Measurements from ENCODE around the gene ELMO2.
"Not testable (repeated sequence)": the region's sequence is repeated elsewhere in the genome, so short reads cannot be mapped to it uniquely, and the experiment has no call there.

Gene ELMO2

DNA sequence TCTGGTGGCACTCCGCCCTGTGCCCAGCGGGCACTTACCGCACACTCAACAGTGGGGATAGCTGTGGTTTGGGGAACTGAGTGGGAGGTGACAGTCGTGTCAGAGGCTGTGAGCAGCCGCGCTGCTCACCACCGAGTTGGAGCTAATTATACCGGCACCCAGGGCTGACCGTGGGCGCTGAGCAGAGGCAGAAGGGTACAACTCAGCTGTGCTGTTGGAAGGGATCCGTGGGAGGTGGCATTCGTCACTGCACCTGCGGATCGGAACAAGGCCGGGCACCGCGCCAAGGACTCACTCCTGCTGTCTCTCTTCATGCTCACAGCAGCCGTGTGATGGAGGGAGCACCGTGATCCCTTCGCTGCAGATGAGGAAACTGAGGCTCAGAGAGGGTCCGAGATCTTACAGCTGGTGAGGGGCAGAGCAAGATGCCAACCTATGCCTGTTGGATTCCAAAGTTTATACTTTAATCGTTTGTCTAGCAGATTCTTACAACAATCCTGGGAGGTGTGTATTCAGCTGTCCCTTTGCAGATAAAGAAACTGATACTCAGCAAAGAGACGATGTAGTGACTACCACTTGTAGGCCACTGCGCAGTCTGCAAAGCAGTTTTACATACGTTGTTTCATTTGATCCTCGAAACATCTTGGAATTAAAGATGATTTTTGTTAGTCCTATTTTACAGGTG, 713 bp upstream of the ELMO2 start:
- peak; percentile 78 for DNase-seq (ENCODE audit: low spot score)

DNA sequence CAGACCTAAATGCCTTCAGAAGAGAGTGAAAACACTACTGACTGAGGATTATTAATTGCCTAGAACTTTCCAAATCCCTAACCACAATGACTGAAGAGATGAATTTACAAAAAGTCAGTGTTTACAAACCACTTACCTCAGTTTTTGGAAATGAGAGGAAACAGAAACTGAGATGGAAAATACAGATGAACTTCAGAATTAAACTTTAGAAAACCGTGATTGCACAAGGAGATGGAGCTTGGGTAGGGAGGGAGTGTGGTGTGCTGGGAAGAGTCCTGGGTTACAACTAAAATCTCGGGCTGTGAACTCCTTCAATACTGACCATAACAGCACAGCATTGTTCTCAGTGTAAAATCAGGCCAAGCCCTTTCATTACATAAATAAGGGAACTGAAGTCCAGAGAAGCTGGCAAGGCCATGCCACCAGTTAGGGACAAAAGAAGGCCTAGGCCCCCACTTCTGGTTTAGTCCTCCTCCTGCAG, 4.0 kb downstream of the ELMO2 start:
- DNase-seq (ENCODE audit: low spot score): no peak

DNA sequence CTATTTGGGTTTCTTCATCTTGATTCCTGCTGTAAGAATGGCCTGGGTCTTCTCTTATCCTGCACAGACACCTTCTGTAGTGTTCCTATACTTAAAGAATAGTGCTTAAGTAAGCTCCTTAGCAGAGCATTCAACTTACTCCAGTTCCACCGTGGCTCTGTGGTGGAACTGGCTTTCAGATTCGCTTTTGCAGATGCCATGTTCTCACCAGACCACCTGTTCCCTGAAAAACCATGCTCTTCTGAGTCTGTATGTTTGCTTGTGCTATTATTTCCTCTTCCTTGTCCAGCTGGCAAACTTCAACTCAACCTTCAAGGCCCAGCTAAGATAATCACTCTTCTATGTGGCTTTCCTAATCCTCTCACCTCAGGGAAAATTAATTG, 4.9 kb downstream of the ELMO2 start:
- no peak for DNase-seq (ENCODE audit: low spot score)

DNA sequence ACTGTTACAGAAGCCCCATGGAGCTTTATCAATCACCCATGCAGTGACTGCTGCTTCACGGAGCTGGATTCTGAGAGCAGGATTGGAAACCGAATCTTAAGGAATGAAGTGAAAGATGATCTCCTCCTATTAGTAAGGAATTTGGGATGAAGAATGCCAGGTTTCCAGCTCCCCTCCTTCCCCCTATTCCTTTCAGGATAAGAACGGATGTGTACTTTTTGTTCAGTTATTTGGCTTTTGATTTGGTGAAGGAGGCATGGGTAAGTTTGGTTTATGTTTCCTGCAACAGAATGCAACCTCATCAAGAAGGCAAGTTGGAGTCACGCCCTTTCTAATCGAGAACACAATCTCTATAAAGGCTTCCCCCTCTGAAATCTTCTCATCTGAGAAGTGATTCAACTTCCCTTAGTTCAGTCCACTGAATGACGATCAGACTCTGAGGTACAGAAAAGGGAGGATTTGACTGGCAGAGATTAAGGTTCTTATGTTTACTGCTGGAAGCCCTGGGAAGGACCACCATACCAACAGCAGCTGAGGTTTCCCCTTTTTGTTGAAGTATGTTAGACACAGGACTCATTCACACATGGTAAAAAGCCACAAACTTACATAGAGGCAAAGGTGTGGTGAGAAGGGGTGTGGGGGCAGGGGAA, 5.5 kb downstream of the ELMO2 start:
- DNase-seq (ENCODE audit: low spot score): no peak

DNA sequence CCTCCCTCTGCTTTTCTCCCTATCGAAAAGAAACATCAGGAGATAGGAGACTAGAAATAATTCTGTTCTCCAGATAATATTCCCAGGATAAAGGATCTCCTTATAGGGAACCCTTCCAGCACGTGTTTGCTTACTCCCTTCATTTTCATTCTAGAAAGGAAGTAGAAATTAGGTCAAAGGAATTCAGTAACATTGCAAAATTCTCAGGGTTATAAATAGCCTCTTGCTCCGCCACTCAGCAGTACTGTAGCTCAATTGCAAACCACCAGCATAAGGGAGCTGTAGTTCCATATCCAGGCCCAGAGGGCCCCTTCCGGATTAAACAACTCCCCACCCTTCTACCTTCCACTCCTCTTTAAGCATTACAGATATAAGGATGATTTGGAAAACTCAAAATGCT, 6.2 kb downstream of the ELMO2 start:
- DNase-seq (ENCODE audit: low spot score): peak; percentile 77

DNA sequence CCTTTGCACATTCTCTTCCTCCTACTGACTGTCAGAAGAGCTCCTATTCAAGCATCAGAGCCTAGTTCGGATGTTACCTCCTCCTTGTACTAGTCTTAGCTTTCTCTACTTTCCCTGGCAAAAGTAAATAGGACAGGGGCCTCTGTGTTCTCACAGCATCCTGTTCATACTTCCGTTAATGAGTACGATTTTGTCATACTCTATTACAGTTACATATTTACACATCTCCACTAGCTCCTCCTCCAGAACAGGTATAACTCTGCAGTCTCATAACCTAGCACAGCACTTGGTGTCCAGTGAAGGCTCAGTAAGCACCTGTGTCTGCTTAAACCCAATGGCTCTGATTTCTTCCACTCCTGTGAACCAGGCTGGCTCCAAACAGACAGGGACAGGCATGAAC, 7.0 kb downstream of the ELMO2 start:
- DNase-seq (ENCODE audit: low spot score): no peak

DNA sequence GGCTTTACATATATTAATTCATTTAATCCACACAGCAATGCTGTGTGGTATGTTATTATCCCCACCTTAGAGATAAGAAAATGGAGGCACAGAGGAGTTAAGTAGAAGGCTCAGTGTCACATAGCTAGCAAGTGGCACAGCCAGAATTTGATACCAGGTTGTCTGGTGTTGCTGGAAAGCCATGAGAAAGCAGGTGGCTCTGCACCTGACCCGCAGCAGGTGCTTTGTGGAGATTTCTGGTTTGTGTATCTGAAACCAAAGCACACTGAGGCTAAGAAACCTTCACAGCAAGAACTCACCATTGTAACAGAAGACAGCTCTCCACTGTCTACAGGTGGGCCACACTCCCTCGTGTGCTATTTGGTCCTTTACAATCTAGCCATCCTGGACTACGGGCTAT, 7.5 kb downstream of the ELMO2 start:
- DNase-seq (ENCODE audit: low spot score): peak; percentile 69

DNA sequence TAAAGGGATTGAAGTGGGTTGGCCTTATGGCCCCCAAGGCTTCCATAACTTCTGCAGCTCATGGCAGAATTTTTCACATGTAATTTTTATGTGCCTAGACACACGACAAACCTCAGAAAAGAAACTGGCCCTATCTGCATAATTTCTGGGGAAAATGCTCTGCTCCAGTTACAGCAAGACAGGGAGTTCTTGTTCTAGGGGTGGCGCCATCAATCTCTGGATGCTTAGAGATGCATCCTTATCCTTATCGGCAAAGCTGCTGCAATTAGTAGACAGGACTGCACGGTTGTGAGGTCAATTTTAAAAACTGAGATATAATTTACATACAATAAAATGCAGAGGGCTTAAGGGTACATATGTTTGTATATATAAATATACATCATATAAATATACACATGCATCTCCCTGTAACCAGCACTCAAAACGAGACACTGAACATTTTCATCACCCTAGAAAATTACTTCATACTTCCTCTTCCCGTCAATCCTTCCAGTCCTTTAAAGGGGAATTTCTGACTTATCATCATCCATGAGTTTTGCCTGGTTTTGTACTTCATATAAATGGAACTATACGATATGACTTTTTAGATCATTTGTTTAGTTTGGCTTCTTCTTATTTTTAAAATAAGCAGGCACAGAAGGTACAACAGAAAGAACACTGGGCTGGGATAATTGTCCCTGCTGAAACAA, 10.2 kb downstream of the ELMO2 start:
- no peak for DNase-seq (ENCODE audit: low spot score)

DNA sequence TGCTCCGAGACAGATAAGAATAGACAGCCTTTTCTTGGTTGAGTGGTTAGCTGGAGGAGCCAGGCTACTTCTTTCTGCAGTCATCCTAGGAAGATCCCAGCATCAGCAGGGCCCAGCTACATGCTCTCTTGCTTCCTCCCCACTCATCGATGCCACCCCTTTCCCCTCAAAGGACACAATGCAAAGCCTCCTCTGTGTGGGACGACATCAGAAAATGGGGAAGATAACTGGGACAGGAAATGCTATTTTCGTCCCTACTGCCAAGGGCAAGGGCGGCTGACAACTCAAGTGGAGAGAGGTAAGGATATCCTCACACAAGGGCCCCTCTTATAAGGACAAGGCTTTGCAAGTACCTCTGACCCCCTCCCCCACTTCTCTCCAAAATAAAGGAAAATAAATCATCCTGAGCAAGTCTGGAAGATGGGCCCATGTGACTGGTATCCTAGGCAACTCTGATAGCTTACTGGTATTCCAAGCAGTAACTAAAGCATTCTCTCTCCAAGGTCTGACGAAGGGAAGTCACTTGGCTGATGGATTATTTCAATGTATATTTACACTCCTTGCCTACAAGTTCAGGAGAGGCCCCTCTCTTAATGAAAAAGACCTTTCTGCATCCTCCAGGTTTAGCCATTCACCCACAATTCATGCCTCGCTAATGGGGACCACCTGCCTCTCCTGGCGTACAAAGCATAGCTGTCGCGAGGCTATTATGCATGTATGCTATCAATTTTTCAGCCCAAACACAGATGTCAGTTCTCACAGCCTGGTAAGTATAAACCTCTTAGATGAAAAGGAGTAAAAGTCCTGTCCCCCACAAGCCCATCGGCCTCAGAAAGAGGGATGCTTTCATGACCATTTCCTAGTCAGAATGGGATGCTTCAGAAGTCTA, 11.3 kb downstream of the ELMO2 start:
- DNase-seq (ENCODE audit: low spot score): no peak

DNA sequence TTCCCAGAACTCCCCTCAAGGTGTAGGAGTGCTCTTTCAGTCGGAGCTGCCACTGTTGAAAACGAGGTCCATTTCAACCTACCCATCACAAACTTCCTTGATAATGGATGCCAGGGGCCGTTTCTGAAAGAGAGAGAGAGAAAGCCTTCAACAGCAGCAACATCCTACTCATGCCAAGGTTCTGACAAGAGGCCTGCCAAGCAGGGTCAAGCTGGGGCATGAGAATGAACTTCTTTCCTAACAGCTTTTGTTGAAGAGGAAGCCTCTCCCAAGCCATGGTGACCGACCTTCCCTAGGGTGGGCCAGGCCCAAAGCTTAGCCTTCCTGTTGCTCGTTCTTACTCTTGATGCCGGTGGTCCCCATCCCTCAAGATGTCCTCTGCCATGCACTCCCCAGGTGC, 12.4 kb downstream of the ELMO2 start:
- no peak for DNase-seq (ENCODE audit: low spot score)

DNA sequence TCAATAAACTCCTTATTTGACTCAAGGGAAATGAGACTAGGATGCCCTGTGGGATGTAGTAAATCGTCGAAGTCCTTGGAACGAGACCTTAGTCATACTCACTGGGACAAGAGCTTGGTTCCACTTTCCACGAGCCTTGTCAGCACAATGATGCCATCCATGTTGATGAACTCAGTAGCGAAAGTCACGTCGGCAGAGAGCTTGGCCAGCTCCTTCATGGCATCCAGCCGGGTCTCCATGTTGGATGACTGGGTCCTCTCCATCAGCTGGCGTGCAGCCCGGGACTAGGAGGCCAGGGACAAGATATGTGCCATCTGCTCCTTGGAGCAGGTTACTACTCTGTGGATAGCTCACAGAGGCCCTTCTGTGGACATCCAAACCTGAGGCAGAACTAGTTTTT, 17.5 kb downstream of the ELMO2 start:
- peak; percentile 97 for DNase-seq (ENCODE audit: low spot score)

DNA sequence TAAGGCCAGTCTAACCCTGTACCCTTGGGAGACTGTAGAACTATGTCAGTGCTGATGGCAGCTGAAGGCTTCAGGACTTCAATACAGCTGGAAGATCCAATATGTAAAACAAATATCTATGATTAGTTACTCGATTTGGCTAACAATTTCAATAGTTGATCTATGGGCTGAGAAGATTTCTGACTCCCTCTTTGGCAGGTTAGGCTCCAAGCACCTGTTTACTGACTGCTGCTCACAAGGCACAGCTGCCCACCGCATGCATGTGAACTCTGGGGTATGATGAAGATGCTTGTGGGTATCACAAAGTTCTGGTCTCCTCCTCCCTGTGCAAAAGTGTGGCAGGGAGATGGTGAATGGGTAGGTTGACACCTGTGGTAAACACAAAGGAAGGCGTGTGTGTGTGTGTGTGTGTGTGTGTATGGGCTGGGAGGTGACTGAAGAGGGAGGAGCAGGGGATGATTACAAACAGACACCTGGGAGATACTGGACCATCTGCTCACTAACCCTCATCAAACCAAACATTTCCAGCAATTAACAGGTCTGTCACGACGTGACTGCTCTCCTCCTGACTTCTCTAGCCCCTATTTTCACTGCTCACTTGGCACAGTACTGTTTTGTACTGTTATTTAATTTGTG, 18.1 kb downstream of the ELMO2 start:
- DNase-seq (ENCODE audit: low spot score): peak; percentile 91

DNA sequence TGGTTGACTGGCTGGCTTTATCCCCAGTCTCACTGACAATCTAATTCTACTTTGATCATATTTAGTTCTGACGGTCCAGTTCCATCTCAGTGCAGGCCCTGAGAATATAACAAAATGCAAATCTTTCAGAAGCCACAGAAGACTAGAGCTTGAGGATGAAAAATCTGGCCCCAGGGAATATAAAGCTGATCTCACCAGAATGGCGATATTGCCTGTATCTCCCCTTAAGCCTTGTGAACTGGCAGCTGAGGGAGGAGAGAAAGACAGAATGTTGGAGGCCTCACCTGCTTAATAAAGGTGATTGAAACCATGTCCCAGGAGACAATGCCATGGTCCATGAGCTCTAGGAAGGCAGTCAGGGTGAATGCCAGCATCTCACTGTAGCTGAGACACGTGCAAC, 19.4 kb downstream of the ELMO2 start:
- DNase-seq (ENCODE audit: low spot score): not testable (repeated sequence)

DNA sequence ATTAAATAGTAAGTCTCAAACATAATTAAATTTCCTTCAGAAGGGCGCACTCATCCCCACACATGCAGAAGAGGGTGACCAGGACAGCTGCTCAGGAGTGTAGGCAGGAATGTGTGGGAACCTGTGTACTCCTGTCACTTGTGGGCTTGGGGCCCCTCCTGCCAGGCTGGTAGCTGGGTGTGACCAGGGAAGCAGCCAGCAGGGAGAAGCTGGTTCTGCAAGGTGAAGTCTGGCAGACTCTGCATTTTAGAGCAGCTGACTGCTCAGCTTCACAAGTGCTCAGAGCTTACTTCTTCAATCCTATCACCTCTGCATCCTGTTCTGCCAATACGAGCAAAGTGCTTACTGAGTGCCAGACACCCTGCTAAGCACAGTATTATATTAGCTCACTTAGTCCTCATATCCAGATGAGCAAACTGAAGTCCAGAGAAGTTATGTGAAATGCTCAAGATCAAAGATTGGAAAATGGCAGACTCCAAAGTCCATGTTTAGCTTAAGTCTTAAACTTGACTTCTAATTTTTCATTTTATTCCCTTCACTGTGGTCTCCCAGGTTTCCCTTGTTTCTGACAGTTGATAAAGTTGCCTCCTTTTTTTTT, 27.9 kb downstream of the ELMO2 start:
- no peak for DNase-seq (ENCODE audit: low spot score)

DNA sequence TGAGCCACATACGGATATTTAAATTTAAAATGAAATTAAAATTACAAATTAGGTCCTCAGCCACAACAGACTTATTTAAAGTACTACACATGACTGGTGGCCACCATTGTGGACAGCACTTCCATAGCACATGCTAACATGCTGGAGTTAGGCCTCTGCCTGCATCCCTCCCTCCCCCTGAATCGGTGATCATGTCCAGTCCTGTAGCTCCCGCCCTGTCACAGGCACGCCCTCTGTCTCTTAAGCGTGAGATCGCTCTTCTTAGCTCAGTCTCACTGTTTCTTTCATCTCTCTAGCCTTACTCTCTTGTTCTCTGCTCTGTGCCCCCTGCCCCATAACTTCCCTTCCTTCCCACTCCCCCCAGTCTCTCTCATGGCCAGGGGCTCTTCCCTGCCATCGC, 28.9 kb downstream of the ELMO2 start:
- no peak for DNase-seq (ENCODE audit: low spot score)

DNA sequence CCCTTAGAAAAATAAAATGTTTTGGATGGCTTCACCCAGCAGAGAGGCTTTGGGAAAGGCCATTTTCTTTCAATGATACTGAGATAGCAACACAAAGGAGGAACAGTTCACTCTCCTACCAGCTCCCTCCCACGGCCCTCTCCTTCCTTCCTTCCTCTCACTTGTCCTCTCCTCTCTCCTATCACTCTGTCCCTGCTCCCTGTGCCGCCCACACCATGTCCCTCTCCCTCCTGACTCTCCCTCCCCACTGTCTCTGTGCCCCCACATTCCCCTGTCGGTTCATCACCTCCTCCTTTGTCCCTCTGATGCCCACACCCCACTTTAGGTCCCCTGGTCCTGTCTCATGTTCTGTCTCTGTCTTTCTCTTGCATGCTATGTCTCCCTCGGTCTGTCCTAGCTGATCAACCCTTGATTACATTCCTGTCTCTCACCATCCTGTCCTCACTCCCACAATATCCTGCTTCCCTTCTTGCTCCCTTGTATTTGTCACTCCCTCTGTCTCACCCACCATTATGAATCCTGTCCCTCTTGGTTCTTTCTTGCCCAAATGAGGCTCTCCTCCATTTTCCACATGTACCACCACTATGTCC, 30.1 kb downstream of the ELMO2 start:
- DNase-seq (ENCODE audit: low spot score): no peak

DNA sequence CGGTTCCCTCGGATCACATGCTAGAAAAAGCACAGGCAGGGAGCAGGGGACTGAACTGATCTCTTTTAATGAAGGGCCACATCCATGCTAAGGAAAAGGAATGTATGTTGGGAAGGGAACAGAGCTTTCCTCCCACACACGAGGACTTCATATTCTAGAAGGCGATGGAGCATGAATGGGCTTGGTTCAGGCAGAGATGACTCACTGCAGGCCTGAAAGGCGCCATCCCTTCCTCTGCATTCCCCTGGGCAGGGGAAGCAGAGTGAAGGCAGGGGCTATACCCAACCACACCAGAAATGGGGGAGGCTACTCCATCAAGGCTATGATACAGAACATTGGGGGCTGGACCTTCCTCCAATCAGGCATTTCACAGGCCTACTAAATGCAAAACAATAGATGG, 30.6 kb downstream of the ELMO2 start:
- no peak for DNase-seq (ENCODE audit: low spot score)

DNA sequence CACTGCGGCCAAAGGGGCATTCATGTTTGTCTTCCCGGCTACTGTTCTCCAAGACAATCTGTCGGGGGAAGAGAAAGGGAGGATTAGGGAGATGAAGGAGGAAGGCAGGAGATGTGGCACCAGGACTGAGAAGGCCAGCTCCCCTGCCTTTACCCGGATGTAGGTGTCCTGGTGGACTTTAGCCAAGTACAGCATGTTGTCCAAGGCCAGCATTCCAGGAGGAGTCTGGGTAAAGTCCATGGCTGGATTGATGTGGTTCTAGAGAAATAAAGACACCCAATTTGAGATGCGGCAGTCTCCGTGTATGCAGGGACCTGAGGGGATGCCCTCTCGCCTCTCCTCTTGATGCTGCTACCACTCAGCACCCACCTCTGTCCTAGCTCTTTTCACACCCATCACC, 32.0 kb downstream of the ELMO2 start:
- DNase-seq (ENCODE audit: low spot score): no peak

DNA sequence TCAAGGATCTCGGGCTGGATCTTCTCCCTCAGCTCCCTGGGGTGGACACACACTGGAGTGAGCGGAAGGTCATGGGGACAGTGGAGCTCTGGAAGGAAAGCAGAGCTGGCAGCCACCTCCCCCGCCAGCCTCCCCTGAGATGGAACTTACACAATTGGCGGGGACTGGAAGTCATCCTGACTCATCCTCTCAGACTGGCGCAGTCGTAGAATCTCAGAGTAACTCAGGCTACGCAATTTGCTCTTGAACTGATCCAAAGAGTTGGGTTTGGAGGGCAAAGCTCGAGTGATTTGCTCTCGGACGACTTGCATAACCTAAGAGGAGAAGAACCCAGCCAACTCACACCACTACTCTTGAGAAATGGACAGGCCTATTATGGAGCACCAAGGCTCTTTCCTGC, 34.8 kb downstream of the ELMO2 start:
- DNase-seq (ENCODE audit: low spot score): no peak

DNA sequence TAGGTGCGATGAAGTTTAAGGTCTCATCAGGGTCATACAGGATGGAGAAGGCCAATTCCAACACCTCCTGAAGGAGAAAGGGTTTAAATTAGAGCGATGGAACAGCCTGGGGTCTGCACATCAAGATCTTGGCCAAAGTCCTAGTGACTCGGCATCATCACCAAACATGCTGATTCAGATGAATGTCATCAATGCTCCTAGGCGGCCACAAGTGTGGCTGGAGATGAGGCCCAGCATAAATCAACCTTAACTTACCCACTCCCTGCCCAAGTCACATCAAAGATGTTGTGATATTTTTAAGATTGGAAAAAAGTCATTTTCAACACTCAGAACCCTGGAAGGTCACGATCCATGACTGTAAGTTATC, 37.5 kb downstream of the ELMO2 start:
- DNase-seq (ENCODE audit: low spot score): no peak
